Stimulated activated CD8-positive, alpha-beta memory T cell treated with anti-CD3 and anti-CD28 coated beads, Interleukin-12 subunit alpha, Interleukin-12 subunit beta, amount 100 ng/mL, for 24 hours (primary cell): ENCODE data around the gene CCDC14.
"Not testable (repeated sequence)": the region's sequence is repeated elsewhere in the genome, so short reads cannot be mapped to it uniquely, and the experiment has no call there.

ENCODE experiments used
- DNase-seq: peaks from one replicate; pipeline ENCODE4 v3.0.0-alpha.2; 2020; ENCODE audit errors: extremely low read depth

CCDC14 gene

DNA sequence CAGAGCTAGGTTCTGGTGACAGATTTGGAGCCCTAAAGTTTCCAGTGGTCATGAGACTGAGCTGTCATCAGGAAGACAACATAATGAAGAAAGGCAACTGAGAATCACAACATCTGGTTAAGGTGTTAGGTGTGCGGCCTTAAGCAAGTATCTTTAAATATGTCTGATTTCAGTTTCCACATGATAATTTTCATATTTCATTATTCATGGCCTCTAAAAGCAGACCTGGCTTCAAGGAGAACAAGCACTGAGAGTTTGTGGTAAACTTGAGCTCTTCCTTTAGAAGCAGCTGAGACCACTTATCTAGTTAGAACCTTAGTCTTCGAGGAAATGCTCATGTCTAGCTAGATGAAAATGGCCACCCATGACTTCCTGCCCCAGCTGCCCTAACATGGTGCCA is 51.2 kb downstream of the CCDC14 start:
- no peak for DNase-seq

DNA sequence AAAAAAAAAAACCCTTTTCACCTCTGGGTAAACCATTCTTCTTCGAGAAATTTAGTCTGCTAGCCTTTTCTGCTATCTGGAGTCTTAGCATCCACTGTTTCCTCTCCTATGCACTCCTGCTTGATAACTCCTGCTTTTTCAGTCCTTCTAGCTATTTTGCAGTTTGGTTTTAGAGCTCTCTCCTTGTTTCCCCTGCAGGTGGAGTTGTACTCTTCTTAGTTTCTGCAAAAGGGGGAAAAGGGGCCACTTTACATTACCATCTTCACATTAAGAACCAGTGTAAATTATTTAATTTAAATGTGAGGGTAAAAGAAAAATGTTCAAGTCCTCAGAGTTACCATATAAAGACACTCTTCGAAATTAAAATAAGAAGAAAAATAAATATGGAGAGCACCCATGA is 53.3 kb downstream of the CCDC14 start:
- DNase-seq, result no peak

DNA sequence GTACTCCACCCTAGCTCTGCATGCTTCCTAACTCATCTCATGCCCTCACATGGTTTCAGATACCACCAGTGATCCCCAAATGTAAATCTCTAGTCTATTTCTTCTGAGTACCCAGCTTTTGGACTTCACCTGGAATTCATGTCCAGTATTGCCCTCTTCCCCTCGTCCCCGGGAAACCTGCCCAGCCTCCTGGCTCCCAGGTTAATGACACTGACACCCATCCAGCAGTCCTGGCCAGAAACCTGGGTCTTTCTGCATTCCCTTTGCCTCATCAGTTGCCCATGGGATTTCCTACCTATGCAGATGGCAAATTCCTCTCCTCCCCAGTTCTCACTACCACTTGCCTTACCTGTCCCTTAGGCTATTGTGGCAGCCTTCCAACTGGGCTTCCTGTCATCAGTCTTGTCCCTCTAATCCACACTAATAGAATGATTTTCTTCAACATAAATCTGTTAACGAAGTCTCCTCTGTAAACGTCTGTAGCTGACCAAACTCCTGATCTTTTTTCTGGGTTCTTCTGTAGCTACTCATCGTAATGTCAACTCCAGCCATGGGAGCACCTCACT is 61.6 kb downstream of the CCDC14 start:
- DNase-seq, result no peak

DNA sequence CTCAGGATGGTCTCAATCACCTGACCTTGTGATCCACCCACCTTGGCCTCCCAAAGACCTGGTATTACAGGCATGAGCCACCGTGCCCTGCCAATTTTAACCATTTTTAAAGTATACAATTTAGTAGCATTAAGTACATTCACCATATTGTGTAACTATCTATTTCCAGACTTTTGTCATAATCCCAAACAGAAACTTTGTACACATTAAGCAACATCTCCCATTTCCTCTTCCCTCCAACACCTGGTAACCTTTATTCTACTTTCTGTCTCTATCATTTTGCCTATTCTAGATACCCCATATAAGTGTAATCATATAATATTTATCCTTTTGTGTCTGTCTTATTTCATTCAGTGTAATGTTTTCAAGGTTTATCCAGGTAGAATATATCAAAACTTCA is 68.0 kb downstream of the CCDC14 start:
- DNase-seq, result no peak

DNA sequence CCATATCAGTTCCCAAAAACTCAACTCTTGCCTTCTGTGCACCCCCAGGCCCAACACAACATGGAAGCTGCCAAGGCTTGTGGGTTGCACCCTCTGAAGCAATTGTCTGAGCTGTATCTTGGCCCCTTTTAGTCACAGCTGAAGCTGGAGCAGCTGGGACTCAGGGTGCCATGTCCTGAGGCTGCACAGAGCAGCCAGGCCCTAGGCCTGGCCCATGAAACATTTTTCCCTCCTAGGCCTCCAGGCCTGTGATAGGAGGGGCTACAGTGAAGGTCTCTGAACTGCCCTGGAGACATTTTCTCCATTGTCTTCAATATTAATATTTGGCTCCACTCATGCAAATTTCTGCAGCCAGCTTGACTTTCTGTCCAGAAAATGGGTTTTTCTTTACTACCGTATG is 68.8 kb downstream of the CCDC14 start:
- DNase-seq, result no peak

DNA sequence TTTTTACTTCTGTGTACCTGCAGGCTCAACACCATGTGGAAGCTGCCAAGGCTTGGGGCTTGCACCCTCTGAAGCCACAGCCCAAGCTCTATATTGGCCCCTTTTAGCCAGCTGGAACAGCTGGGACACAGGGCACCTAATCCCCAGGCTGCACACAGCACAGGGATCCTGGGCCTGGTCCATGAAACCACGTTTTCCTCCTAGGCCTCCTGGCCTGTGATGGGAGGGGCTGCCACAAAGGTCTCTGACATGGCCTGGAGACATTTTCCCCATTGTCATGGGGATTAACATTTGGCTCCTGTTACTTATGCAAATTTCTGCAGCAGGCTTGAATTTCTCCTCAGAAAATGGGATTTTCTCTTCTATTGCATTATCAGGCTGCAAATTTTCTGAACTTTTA is 70.0 kb downstream of the CCDC14 start:
- not testable (repeated sequence) for DNase-seq

DNA sequence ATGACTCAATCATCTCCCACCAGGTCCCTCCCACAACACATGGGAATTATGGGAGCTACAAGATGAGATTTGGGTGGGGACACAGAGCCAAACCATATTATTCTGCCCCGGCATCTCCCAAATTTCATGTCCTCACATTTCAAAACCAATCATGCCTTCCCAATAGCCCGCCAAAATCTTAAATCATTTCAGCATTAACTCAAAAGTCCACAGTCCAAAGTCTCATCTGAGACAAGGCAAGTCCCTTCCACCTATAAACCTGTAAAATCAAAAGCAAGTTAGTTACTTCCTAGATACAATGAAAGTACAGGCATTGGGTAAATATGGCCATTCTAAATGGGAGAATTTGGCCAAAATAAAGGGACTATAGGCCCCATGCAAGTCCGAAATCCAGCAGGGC is 70.9 kb downstream of the CCDC14 start:
- not testable (repeated sequence) for DNase-seq

DNA sequence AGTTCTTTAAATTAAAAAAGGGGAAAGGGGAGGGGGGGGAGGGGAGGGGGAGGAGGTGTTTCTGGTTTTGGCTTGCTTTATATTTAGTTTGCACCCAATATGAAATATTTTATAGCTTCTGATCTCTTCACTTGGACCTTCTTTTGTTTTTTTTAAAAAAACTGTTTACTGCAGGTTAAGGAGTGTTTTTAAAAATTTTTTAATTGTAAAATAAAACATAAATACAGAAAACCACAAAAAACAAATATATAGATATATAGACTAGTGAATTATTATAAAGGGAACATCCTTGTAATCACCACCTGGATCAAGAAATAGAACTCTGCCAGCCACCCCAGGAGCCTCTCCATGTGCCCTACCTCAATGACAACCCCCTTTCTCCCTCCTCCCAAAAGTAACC is 76.0 kb downstream of the CCDC14 start:
- DNase-seq, result no peak

DNA sequence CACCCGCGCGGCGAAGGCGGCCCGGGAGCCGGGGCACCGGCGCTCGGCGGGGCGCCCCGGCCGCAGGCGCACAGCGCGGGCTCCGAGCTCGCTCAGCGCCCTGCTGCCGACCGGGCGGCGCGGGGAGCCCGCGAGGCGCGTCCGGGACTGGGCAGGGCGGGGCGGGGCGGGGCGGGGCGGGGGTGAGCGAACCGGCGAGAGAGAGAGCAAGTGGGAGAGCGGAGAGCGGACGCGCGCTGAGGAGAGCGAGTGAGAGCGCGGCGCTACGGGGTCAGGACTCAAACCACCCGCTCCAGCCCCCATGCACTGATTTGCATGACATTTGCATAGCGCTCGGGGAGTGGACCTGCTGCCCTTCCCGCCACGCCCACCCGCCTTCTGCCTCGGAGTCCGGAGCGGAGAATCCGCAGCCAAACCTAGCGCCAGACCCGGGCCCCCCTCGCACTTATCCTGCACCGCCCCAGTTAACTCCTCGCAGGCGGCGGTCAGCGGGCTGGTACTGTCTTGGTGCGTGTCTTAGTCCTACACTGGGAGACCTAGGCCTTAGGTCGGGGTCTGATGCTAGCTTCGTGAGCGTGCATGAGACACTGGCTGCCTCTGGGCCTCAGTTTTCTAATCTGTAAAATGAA is 76.7 kb downstream of the CCDC14 start, which contains the start of gene MYLK:
Gene MYLK, minus strand, starts transcription at position 130 of the 629 bp plus-strand sequence. CDS start 90,491 bp downstream, outside the sequence.
- DNase-seq, result no peak

DNA sequence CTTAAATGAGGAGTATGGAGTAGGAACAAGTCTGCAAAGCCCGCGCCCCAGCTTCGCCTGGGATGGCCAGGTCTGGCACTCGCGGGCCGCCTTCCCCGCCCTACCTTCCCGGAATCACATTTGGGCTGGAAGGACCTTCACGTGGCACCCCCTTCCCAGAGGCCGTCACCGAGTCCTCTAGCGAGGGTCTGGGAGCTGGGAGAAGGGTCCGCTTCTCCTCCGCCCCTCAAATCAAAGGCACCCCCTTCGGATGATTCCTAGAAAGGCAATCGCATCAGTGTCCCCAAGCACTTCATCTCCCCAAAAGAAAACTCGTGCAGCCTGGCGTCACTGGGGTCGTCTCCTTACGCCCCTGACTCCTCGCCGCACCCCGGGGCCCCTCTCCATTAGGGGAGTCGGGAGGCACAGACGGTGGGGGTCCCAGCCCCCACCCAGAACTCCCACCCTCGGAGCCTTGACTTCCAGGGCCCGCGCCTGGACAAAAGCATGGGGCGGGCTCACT is 77.3 kb downstream of the CCDC14 start:
- DNase-seq, result no peak

DNA sequence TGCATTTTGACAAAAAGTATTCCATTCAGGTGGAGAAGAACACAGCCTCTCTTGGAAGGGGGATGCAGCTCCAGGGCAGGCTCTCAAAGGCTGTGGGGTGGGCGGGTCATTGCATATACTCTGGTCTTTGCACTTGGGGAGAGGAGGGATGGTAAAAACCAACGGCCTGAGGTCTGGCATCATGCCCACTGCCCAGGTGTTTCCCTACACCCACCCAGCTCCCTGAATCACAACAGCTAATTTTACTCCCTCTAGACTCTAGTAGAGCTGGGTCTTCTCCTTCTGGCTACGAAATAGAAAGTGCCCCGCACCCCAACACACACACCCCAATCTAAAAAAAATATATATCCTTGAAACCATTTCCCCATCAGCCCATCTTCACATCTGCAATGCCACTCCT is 77.9 kb downstream of the CCDC14 start:
- no peak for DNase-seq

DNA sequence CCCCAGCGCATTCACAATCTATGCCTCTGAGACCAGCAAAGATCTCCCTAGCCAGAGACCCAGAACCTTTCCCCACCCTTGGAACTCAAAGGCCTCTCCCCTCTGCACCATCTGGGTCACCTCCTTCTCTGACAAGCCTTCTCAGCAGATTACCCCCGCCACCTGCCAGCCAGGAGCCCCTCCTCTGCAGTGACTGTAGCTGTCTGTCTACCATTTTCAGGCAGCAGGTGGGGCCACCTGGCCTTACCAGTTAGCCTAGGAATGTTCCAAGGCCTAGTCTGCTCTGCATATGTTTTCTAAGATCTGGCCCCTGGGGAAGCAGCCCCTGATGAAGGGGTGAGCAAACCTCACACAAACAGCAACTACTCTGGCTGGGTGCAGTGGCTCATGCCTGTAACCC is 79.3 kb downstream of the CCDC14 start:
- no peak for DNase-seq

DNA sequence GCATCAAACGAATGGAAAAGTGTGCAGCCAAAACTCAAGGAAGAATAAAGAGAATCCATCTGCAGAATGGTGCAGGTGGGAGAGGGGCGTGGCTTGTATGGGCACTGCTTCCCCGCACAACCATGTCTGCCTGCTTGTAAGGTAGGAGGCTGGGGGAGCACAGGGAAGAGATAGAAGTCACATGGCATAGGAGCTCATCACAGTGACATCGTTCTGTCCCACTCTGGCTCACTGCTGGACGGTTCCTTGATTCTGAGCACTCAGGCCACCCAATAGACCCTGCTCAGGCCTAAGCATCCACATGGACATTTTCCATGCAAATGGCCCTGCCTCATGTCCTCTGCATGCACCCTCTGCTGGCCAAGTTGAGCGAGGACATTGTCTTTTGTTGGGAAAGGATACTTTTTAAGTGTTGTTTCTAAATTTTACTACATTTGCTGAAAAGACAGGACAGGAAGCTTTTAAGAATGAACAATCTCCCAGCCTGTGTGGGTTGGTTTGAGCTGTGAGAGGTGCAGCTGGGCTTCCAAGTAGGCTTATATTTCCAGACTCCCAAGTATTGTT is 79.9 kb downstream of the CCDC14 start:
- DNase-seq, result no peak

DNA sequence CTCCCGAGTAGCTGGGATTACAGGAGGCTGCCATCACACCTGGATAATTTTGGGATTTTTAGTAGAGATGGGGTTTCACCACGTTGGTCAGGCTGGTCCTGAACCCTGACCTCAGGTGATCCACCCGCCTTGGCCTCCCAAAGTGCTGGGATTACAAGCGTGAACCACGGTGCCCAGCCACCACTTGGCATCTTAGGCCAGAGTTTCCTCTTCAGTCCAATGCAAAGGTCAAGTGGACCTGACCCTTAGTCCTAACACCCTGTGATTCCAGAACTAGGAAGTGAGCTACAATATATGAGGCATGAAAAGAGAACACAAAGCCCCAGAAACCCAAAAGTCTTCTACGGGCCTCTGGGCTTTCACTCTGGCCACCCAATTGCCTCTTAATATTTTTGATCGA is 82.2 kb downstream of the CCDC14 start:
- DNase-seq, result no peak

DNA sequence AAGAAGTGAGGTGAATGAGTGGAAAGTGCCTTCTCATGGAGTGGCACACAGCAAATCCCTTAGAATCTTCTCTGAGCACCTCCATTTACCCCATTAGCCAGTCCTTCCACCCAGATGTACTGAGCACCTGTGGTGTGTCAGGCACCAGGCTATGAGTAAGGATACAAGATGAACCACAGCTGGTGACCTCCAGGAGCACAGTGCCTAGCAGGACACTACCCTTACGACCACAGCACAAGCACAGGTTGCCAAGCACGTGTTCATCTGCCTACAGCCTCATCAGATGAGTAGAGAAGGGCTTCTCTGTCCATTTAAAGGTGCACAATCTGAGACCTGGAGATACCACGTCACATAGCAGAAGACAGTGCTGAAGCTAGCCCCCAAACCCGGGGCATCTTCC is 83.1 kb downstream of the CCDC14 start:
- DNase-seq, result no peak

DNA sequence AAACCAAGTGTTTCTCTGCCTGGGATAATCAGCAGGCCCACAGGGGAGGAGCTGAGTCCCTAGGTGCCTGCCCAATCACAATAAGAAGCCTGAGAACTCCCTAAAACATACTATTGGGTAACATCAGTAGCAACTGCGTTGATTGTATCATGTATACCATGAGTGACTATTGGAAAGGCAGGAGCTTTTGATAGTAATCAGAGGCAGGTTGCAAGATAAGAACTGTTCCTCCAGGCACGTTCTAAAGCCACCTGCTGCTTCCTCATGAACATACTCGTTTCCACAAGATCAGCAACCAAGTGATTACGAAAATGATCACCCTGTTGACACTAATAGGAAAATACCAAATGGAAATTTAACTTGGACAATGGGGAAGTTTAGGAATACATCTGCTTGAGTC is 83.6 kb downstream of the CCDC14 start:
- no peak for DNase-seq

DNA sequence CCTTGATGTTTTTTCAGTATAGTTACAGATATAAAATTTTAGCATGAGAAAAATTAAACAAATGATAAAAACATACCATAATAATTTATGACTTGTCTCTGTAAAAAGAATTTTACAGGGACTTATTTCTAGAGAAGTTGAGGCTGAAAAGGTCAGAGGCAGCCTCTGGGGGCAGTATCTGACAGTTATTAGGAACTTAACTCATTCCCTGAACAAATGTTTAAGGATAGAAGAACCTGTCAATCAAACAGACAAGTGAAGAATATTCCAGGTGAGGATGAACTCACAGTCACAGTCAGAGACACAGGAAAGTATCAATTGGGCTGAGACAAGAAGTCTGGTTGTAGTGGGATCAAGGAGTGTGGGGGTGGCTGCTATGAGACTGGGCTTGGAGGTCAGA is 84.2 kb downstream of the CCDC14 start:
- no peak for DNase-seq

DNA sequence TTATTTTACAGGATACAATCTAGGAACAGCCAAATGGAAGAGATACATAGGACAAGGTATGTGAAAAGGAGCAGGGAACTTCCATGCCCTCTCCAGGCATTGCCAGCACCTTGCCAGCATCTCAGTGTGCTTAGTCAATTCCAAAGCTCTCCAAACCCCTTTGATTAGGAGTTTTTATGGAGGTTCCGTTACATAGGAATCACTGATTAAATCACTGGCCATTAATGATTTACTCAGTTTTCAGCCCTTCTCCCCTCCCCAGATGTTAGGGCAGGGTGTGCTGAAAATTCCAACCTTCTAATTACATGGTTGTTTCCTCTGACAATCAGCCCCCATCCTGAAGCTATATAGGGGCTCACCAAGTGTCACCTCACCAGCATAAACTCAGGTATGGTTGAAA is 88.4 kb downstream of the CCDC14 start:
- DNase-seq, result no peak

DNA sequence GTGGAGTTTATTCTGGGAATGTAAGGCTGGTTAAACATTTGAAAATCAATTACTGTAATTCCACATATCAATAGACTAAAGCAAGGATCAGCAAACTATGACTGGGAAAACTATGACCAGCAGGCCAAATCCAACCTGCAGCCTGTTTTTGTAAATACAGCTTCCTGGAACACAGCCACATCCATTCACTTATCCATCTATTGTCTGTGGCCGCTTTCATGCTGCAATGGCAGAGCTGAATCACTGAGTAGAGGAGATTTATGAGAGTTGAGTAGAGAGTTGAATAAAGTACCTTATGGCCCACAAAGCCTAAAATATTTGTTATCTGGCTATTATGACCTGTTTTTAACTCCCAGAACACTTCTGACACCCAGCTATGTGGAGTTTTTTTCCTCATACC is 89.1 kb downstream of the CCDC14 start:
- no peak for DNase-seq

DNA sequence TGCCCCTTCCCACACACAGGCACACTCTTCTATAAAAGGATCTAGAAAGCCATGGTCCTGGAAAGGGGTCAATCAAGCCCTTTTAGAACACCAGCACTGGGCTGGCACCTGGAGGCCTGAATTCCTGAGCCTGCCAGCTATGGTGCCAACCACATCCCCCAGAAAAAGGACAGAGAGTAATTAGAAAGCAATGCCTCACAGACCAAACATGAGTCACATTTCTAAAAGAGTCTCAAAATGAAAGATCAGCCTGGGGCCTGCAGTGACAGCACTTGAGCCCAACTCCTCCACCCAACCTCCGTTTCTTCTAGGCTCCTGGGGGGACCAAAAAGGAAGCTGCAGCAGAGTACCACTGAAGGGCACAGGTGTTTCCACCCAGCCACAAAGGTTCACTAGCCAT is 91.0 kb downstream of the CCDC14 start:
- DNase-seq, result no peak

DNA sequence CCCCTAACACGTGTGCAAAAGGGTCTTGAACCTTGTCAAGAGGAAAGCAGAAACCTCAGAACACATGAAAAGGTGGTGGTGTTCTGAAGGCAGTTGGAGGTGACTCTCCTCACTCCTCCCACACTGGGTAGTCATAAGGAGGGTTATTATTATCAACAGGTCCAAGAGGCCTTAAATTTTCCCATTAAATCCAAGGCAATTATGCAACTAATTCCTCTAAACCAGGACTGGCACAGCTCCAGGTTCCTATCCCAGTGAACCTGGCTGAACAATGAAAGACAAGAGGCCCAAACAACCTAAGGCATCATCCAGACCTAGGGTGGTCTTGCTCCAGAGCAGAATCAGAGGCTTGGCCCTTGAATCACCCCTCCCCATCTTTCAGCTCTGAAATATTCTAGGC is 91.9 kb downstream of the CCDC14 start:
- DNase-seq, result no peak

DNA sequence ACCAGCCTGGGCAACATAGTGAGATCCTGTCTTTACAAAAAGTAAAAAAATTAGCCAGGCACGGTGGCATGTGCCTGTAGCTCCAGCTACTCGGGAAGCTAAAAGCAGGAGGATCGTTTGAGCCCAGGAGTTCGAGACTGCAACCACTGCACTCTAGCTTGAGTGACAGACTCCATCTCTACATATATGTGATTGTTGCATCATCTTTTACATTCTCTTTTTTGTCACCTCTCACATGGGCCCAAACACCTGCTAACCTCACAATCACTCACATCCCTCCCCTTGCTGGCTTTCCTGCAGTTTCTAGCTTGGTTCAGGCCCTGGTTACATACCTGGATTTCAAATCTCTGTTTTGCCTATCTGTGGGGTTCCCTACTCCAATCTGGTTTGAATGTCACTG is 96.3 kb downstream of the CCDC14 start:
- no peak for DNase-seq
